ENCODE measurements around the gene SLC24A3.

SLC24A3 gene

GRCh38 chr20:19589787-19590362, 377.4 kb downstream of the SLC24A3 start:
- H3K9me3 ChIP-seq (replicated peaks in 1 of 2; ENCODE audit: control insufficient read depth in 2 of 2, insufficient read depth in 1 of 2, low read depth in 1 of 2, low read length in 2 of 2) = no peaks in the 10 kb centered on the region
- H3K79me1 ChIP-seq (ENCODE audit: low read depth, low read length) = no peaks in the 10 kb centered on the region
- no peak overlapping the region for H3K4me2 ChIP-seq (ENCODE audit: insufficient read depth, low read length, poor library complexity, severe bottlenecking)
- H2BK5ac ChIP-seq (ENCODE audit: low read length) = no peak overlapping the region
- H3K36me3 ChIP-seq (replicated peaks in 1 of 2; ENCODE audit: control insufficient read depth in 2 of 2, insufficient read depth in 2 of 2, low read length in 2 of 2) = no peaks in the 10 kb centered on the region
- H3K23ac ChIP-seq (ENCODE audit: low read depth, low read length, poor library complexity) = no peak overlapping the region
- WGBS, 2 donors (ENCODE audit: extremely low coverage in 2 of 2, insufficient read length in 2 of 2, insufficient replicate concordance in 1 of 2) = no CpG with 5 or more reads among the region's 5 CpGs
- H3K14ac ChIP-seq (ENCODE audit: low read length) = no peak overlapping the region
- H2AFZ ChIP-seq (ENCODE audit: low read length) = no peak overlapping the region
- H3K18ac ChIP-seq (ENCODE audit: low read length) = no peak overlapping the region
- no peak overlapping the region for H2BK12ac ChIP-seq (ENCODE audit: low read length)
- no peak overlapping the region for H3K9ac ChIP-seq (ENCODE audit: low read depth, low read length, poor library complexity)
- no peak overlapping the region for H3K4me3 ChIP-seq (ENCODE audit: low read length in 2 of 2)
- DNase-seq (ENCODE audit: low spot score) = no peak
- H3K4me1 ChIP-seq (ENCODE audit: control insufficient read depth in 2 of 2, insufficient read depth in 1 of 2, low read depth in 1 of 2, low read length in 2 of 2) = no peaks in the 10 kb centered on the region
- H2BK120ac ChIP-seq (ENCODE audit: low read depth, low read length) = no peak overlapping the region
- no peak overlapping the region for H2BK15ac ChIP-seq (ENCODE audit: low read length)
- H3K27ac ChIP-seq (replicated peaks; ENCODE audit: low read length) = no peak overlapping the region
- no peak overlapping the region for H4K91ac ChIP-seq (ENCODE audit: low read depth, low read length, poor library complexity)
- no peak overlapping the region for H3K4ac ChIP-seq (ENCODE audit: low read length)
- no peak overlapping the region for H2AK5ac ChIP-seq (ENCODE audit: low read depth, low read length)
- no peak overlapping the region for H4K8ac ChIP-seq (ENCODE audit: low read depth, low read length)
- no peaks in the 10 kb centered on the region for H3K27me3 ChIP-seq (ENCODE audit: control insufficient read depth in 3 of 3, insufficient read depth in 3 of 3, low read depth in 1 of 3, low read length in 3 of 3)

GRCh38 chr20:19590382-19590781, 377.9 kb downstream of the SLC24A3 start:
- no peak overlapping the region for H2AK5ac ChIP-seq (ENCODE audit: low read depth, low read length)
- H3K4me1 ChIP-seq (ENCODE audit: control insufficient read depth in 2 of 2, insufficient read depth in 1 of 2, low read depth in 1 of 2, low read length in 2 of 2) = no peaks in the 10 kb centered on the region
- no peak overlapping the region for H2BK5ac ChIP-seq (ENCODE audit: low read length)
- no peaks in the 10 kb centered on the region for H3K36me3 ChIP-seq (replicated peaks in 1 of 2; ENCODE audit: control insufficient read depth in 2 of 2, insufficient read depth in 2 of 2, low read length in 2 of 2)
- no peaks in the 10 kb centered on the region for H3K27me3 ChIP-seq (ENCODE audit: control insufficient read depth in 3 of 3, insufficient read depth in 3 of 3, low read depth in 1 of 3, low read length in 3 of 3)
- no peak overlapping the region for H3K9ac ChIP-seq (ENCODE audit: low read depth, low read length, poor library complexity)
- no peak overlapping the region for H3K14ac ChIP-seq (ENCODE audit: low read length)
- DNase-seq (ENCODE audit: low spot score) = no peak
- H2BK120ac ChIP-seq (ENCODE audit: low read depth, low read length) = no peak overlapping the region
- no peak overlapping the region for H3K27ac ChIP-seq (replicated peaks; ENCODE audit: low read length)
- H4K8ac ChIP-seq (ENCODE audit: low read depth, low read length) = no peak overlapping the region
- no peaks in the 10 kb centered on the region for H3K79me1 ChIP-seq (ENCODE audit: low read depth, low read length)
- no CpG with 5 or more reads among the region's 3 CpGs for whole genome bisulfite sequencing, 2 donors (ENCODE audit: extremely low coverage in 2 of 2, insufficient read length in 2 of 2, insufficient replicate concordance in 1 of 2)
- no peak overlapping the region for H3K23ac ChIP-seq (ENCODE audit: low read depth, low read length, poor library complexity)
- no peak overlapping the region for H3K18ac ChIP-seq (ENCODE audit: low read length)
- H3K4ac ChIP-seq (ENCODE audit: low read length) = no peak overlapping the region
- H2BK12ac ChIP-seq (ENCODE audit: low read length) = no peak overlapping the region
- H3K4me3 ChIP-seq (ENCODE audit: low read length in 2 of 2) = no peak overlapping the region
- H3K4me2 ChIP-seq (ENCODE audit: insufficient read depth, low read length, poor library complexity, severe bottlenecking) = no peak overlapping the region
- no peaks in the 10 kb centered on the region for H3K9me3 ChIP-seq (replicated peaks in 1 of 2; ENCODE audit: control insufficient read depth in 2 of 2, insufficient read depth in 1 of 2, low read depth in 1 of 2, low read length in 2 of 2)
- H2AFZ ChIP-seq (ENCODE audit: low read length) = no peak overlapping the region
- no peak overlapping the region for H2BK15ac ChIP-seq (ENCODE audit: low read length)
- H4K91ac ChIP-seq (ENCODE audit: low read depth, low read length, poor library complexity) = no peak overlapping the region

GRCh38 chr20:19593762-19594161, 381.3 kb downstream of the SLC24A3 start:
- H3K9me3 ChIP-seq (replicated peaks in 1 of 2; ENCODE audit: control insufficient read depth in 2 of 2, insufficient read depth in 1 of 2, low read depth in 1 of 2, low read length in 2 of 2) = no peaks in the 10 kb centered on the region
- H3K4ac ChIP-seq (ENCODE audit: low read length) = no peak overlapping the region
- no peak overlapping the region for H2BK120ac ChIP-seq (ENCODE audit: low read depth, low read length)
- H3K14ac ChIP-seq (ENCODE audit: low read length) = no peak overlapping the region
- no peaks in the 10 kb centered on the region for H3K4me1 ChIP-seq (ENCODE audit: control insufficient read depth in 2 of 2, insufficient read depth in 1 of 2, low read depth in 1 of 2, low read length in 2 of 2)
- no peak overlapping the region for H4K8ac ChIP-seq (ENCODE audit: low read depth, low read length)
- no peak overlapping the region for H3K4me3 ChIP-seq (ENCODE audit: low read length in 2 of 2)
- H2BK5ac ChIP-seq (ENCODE audit: low read length) = no peak overlapping the region
- H2BK15ac ChIP-seq (ENCODE audit: low read length) = no peak overlapping the region
- no CpG with 5 or more reads among the region's 7 CpGs for whole genome bisulfite sequencing, 2 donors (ENCODE audit: extremely low coverage in 2 of 2, insufficient read length in 2 of 2, insufficient replicate concordance in 1 of 2)
- no peaks in the 10 kb centered on the region for H3K36me3 ChIP-seq (replicated peaks in 1 of 2; ENCODE audit: control insufficient read depth in 2 of 2, insufficient read depth in 2 of 2, low read length in 2 of 2)
- H2AK5ac ChIP-seq (ENCODE audit: low read depth, low read length) = no peak overlapping the region
- H2AFZ ChIP-seq (ENCODE audit: low read length) = no peak overlapping the region
- H2BK12ac ChIP-seq (ENCODE audit: low read length) = no peak overlapping the region
- no peak overlapping the region for H3K18ac ChIP-seq (ENCODE audit: low read length)
- no peaks in the 10 kb centered on the region for H3K79me1 ChIP-seq (ENCODE audit: low read depth, low read length)
- no peak overlapping the region for H4K91ac ChIP-seq (ENCODE audit: low read depth, low read length, poor library complexity)
- H3K27me3 ChIP-seq (ENCODE audit: control insufficient read depth in 3 of 3, insufficient read depth in 3 of 3, low read depth in 1 of 3, low read length in 3 of 3) = no peaks in the 10 kb centered on the region
- H3K4me2 ChIP-seq (ENCODE audit: insufficient read depth, low read length, poor library complexity, severe bottlenecking) = no peak overlapping the region
- no peak overlapping the region for H3K9ac ChIP-seq (ENCODE audit: low read depth, low read length, poor library complexity)
- H3K27ac ChIP-seq (replicated peaks; ENCODE audit: low read length) = no peak overlapping the region
- no peak for DNase-seq (ENCODE audit: low spot score)
- H3K23ac ChIP-seq (ENCODE audit: low read depth, low read length, poor library complexity) = no peak overlapping the region

- H3K36me3 ChIP-seq (replicated peaks in 1 of 2; ENCODE audit: control insufficient read depth in 2 of 2, insufficient read depth in 2 of 2, low read length in 2 of 2) = no peaks in the 10 kb centered on the region
- H3K4me2 ChIP-seq (ENCODE audit: insufficient read depth, low read length, poor library complexity, severe bottlenecking) = no peak overlapping the region
- no peak overlapping the region for H3K23ac ChIP-seq (ENCODE audit: low read depth, low read length, poor library complexity)
- no peak overlapping the region for H3K18ac ChIP-seq (ENCODE audit: low read length)
- H2AFZ ChIP-seq (ENCODE audit: low read length) = no peak overlapping the region
- H4K91ac ChIP-seq (ENCODE audit: low read depth, low read length, poor library complexity) = no peak overlapping the region
- no peak overlapping the region for H4K8ac ChIP-seq (ENCODE audit: low read depth, low read length)
- no peak overlapping the region for H3K4ac ChIP-seq (ENCODE audit: low read length)
- WGBS, 2 donors (ENCODE audit: extremely low coverage in 2 of 2, insufficient read length in 2 of 2, insufficient replicate concordance in 1 of 2) = no CpG with 5 or more reads among the region's 4 CpGs
- no peak overlapping the region for H3K14ac ChIP-seq (ENCODE audit: low read length)
- no peak for DNase-seq (ENCODE audit: low spot score)
- no peak overlapping the region for H2AK5ac ChIP-seq (ENCODE audit: low read depth, low read length)
- no peak overlapping the region for H2BK15ac ChIP-seq (ENCODE audit: low read length)
- H3K9ac ChIP-seq (ENCODE audit: low read depth, low read length, poor library complexity) = no peak overlapping the region
- H3K27me3 ChIP-seq (ENCODE audit: control insufficient read depth in 3 of 3, insufficient read depth in 3 of 3, low read depth in 1 of 3, low read length in 3 of 3) = no peaks in the 10 kb centered on the region
- no peak overlapping the region for H2BK120ac ChIP-seq (ENCODE audit: low read depth, low read length)
- H3K9me3 ChIP-seq (replicated peaks in 1 of 2; ENCODE audit: control insufficient read depth in 2 of 2, insufficient read depth in 1 of 2, low read depth in 1 of 2, low read length in 2 of 2) = no peaks in the 10 kb centered on the region
- no peak overlapping the region for H2BK5ac ChIP-seq (ENCODE audit: low read length)
- H3K4me3 ChIP-seq (ENCODE audit: low read length in 2 of 2) = no peak overlapping the region
- H3K4me1 ChIP-seq (ENCODE audit: control insufficient read depth in 2 of 2, insufficient read depth in 1 of 2, low read depth in 1 of 2, low read length in 2 of 2) = no peaks in the 10 kb centered on the region
- no peak overlapping the region for H2BK12ac ChIP-seq (ENCODE audit: low read length)
- H3K27ac ChIP-seq (replicated peaks; ENCODE audit: low read length) = no peak overlapping the region
- H3K79me1 ChIP-seq (ENCODE audit: low read depth, low read length) = no peaks in the 10 kb centered on the region
These were observed 382.5 kb downstream of the SLC24A3 start for GRCh38 chr20:19594896-19595295.
